HUES48 (cell line): ENCODE data around the gene AMIGO1.

Experiments used
- H3K27ac ChIP-seq: one replicate; pipeline ENCODE4 v1.7.0; 2013; ENCODE audit warnings: low read depth, low read length, inconsistent platforms
- H3K27me3 ChIP-seq: 2 replicates; pipeline ENCODE4 v1.6.1; 2013; ENCODE audit warnings: mild to moderate bottlenecking, low read length; ENCODE audit not compliant: control insufficient read depth, insufficient read depth
- H3K36me3 ChIP-seq: 2 replicates; pipeline ENCODE4 v1.6.1; 2013; ENCODE audit warnings: low read length; ENCODE audit not compliant: control insufficient read depth, insufficient read depth
- H3K4me1 ChIP-seq: 2 replicates; pipeline ENCODE4 v1.6.1; 2013; ENCODE audit warnings: mild to moderate bottlenecking, low read length; ENCODE audit not compliant: control insufficient read depth, insufficient read depth
- H3K4me3 ChIP-seq: 2 replicates; pipeline ENCODE4 v1.5.1; 2013; ENCODE audit warnings: mild to moderate bottlenecking, low read depth, low read length
- H3K9ac ChIP-seq: 2 replicates; pipeline ENCODE4 v1.6.1; 2013; ENCODE audit warnings: mild to moderate bottlenecking, low read depth, low read length, moderate library complexity
- H3K9me3 ChIP-seq: 2 replicates; pipeline ENCODE4 v1.6.1; 2013; ENCODE audit warnings: low read length; ENCODE audit not compliant: control insufficient read depth, insufficient read depth

AMIGO1 gene

DNA sequence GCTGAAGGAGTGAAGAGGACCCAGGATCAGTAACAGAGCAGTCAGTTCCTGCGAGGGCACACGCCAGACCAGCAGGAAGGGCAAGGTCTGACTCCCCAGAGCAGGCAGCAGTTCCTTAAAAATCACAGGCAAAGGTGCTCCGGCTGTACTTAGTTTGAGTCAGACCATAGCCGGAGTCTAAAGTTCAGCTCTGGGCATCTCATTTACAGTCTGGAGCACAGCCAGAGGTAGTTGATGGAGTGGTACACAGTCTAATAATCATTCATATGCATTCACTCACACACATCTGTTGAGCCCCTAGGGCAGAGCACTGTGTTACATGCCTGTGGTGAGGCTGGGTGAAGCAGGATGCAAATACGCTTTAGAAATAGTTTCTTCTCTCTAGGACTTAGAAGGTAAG, 7.3 kb upstream of the AMIGO1 start:
- Histone ChIP-seq H3K9ac (no peak overlapping the region), H3K4me3 (no peak overlapping the region), H3K27ac (no peak overlapping the region)

DNA sequence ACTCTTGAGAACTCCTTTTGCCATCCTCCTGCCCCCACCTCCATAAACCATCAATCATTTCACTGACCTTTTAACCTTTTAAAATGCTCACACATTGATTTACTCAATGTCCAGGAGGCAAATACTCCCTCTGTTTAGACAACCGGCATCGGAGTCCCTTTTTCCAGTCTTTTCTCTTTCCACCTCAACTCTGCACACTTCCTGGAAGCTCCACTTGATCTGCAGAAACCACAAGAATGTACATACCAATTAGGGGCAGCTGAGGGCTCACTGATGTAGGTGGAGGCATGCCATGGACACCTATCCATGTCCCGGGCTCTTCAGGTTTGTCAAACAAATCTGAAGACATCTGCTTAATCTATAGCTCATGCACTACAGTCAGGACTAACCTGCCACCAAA, 5.3 kb upstream of the AMIGO1 start:
- Histone ChIP-seq H3K9ac (no peak overlapping the region), H3K27me3 (peaks cover 20% of the 10 kb centered on the region), H3K36me3 (no peaks in the 10 kb centered on the region), H3K9me3 (no peaks in the 10 kb centered on the region), H3K27ac (no peak overlapping the region), H3K4me1 (peaks cover 5% of the 10 kb centered on the region), H3K4me3 (no peak overlapping the region)

More for the DNA sequence above, 7.3 kb upstream of the AMIGO1 start:
- Histone ChIP-seq H3K36me3 (no peaks in the 10 kb centered on the region), H3K27me3 (no peaks in the 10 kb centered on the region), H3K4me1 (no peaks in the 10 kb centered on the region), H3K9me3 (no peaks in the 10 kb centered on the region)

DNA sequence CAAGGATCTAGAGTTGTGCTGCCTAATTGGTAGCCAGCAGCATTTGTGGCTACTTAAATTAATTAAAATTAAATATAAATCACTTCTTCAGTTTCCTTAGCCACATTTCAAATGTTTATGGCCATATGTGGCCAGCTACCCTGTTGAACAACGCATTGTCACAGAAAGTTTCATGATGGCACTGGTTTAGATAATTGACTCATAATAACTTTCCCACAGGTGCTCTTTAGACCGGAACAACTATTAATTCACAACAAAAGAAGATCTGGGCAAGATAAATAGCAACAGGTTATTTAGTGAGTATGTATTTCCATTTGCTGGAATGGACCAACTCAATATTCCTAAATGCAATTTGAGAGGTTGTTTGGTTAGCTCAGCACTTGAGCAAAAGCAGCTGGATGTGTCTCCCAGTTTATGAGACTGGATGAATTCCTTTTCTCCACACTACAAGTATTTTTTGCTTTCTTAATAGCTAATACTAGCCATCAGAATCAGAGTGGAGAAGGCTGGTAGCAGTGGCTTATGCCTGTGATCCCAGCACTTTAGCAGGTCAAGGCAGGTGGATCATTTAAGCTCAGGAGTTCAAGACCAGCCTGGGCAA, 3.7 kb upstream of the AMIGO1 start:
- Histone ChIP-seq H3K27ac (no peak overlapping the region), H3K27me3 (peaks cover 33% of the 10 kb centered on the region), H3K4me1 (peaks cover 5% of the 10 kb centered on the region), H3K9ac (no peak overlapping the region), H3K36me3 (no peaks in the 10 kb centered on the region), H3K9me3 (no peaks in the 10 kb centered on the region), H3K4me3 (no peak overlapping the region)

DNA sequence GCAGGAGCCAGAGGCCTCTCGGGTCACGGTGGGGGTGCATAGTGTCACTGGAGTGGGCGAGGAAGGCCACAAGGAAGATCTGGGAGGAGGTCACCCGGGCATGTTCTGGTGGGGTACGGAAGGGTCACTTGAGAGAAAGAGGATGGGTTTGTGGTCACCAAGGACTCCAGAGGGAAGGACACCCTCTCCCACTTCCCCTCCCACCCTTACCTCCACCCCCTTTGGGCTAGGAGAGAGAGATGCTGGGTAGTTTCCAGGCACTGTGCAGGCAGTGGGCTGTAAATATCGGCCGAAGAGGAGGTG, 703 bp downstream of the AMIGO1 start:
- H3K27ac ChIP-seq: no peak overlapping the region
- peak overlapping the region; percentile 85; the same call in 1 of the 2 replicates for H3K4me3 ChIP-seq
- no peaks in the 10 kb centered on the region for H3K36me3 ChIP-seq
- peaks cover 5% of the 10 kb centered on the region for H3K4me1 ChIP-seq
- H3K9ac ChIP-seq: no peak overlapping the region
- H3K9me3 ChIP-seq: no peaks in the 10 kb centered on the region
- H3K27me3 ChIP-seq: peaks cover 38% of the 10 kb centered on the region

DNA sequence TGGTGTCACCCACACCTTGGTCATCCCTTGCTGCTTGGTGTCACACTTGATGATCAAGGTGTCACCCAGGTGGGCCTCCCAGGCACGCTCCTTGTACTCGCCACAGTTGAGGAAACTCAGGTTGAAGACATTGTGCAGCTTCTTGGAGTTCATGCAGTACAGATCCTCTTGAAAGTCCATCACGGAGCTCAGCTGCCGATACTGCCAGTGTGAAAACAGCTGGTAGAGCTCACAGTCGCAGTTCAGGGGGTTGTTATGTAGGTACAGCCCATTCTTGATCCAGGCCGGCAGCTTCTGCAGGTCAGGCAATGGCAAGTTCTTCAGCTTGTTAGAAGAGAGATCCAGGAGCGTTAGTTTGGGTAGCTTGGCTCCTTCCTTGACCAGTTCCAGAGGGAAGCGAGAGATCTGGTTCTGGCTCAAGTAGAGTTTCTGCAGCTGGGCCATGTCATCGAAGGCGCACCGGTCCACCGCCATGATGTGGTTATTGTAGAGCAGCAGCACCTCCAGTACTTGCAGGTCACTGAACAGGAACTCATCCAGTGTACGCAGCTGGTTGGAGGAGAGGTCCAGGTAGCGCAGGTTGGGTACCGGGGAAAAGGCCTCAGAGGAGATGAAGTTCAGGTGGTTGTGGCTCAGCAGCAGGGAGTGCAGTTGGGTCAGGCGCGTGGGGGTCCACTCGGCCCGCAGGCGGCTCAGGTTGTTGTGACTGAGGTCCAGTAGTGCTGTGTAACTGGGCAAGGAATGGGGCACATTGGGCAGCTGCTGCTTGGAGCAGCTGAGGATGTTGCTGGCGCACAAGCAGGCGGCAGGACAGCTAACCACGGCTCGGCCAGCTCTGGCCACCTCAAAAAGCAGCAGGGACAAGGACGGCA, 1.3 kb downstream of the AMIGO1 start:
- peaks cover 5% of the 10 kb centered on the region for H3K4me1 ChIP-seq
- no peaks in the 10 kb centered on the region for H3K9me3 ChIP-seq
- no peaks in the 10 kb centered on the region for H3K36me3 ChIP-seq
- peaks cover 38% of the 10 kb centered on the region for H3K27me3 ChIP-seq
- H3K27ac ChIP-seq: no peak overlapping the region
- no peak overlapping the region for H3K9ac ChIP-seq
- no peak overlapping the region for H3K4me3 ChIP-seq

DNA sequence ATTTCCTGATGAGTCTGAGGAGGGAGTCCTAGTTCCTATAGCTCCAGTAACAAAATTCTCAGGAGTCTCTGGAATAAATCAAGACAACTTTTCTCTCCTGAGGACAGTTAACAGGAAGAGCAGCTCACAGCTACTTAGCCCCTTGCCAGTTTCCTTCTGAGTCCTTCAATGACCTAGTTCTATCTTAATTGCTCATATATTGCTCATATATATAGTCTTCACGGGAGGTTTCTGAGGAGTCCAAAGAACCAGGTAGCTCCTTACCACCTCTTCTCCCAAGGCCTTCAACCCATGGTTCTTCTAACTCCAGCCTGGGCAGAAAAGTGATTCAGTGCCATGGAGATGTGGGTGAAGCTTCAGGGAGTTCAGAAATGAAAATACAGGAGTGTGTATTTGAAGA, 4.6 kb downstream of the AMIGO1 start:
- Histone ChIP-seq H3K9me3 (no peaks in the 10 kb centered on the region), H3K27me3 (peaks cover 19% of the 10 kb centered on the region), H3K4me3 (no peak overlapping the region), H3K4me1 (no peaks in the 10 kb centered on the region; the same call in 1 of the 2 replicates), H3K9ac (no peak overlapping the region), H3K36me3 (no peaks in the 10 kb centered on the region), H3K27ac (no peak overlapping the region)

DNA sequence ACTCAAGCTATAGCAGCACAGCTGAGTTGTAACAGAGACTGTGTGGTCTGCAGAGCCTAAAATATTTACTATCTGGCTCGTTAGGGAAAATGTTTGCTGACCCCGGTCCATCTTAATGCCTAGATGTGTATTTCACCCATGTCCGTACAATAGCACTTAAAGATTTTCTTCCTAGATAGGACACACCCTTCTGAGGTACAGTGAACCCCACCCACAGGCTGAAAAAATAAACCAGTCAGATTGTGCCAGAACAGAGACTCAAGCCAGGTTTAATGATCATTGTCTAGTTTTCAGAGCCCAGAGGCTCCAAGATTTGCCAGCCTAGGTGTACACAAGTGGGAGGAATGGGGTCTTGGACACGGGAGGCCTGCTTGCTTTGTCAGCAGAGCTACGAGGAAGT, 5.6 kb downstream of the AMIGO1 start:
- H3K27ac ChIP-seq: no peak overlapping the region
- no peaks in the 10 kb centered on the region for H3K9me3 ChIP-seq
- 0 out of 2 replicates have a peak, but pooled peaks cover 2% of the 10 kb centered on the region for H3K4me1 ChIP-seq
- no peak overlapping the region for H3K9ac ChIP-seq
- no peaks in the 10 kb centered on the region for H3K36me3 ChIP-seq
- peaks cover 12% of the 10 kb centered on the region for H3K27me3 ChIP-seq
- no peak overlapping the region for H3K4me3 ChIP-seq

DNA sequence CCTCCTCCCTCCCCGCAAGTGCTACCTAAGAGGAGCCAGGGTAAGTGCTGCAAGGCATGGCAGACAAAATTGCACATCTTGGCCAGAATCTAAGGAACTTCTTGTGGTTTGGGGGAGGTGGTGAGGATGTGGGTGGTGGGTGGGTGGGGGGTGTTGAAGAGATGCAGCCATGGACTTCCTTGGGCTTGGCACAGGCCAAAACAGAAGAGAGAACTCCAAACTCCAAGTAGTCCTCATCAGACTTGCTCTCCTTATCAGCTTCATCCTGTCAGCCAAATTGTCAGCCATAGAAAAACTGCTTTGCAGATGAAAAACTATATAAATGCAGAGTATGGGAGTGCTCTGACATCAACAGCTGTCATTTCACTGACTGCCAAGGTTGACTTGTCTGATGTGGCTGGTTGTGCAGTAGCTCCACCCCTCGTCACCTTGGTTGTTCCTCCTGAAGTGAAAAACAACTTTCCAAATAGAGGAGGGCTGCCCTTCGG, 7.1 kb downstream of the AMIGO1 start:
- no peak overlapping the region for H3K9ac ChIP-seq
- no peak overlapping the region for H3K27ac ChIP-seq
- no peak overlapping the region for H3K4me3 ChIP-seq
- H3K36me3 ChIP-seq: no peaks in the 10 kb centered on the region
- H3K9me3 ChIP-seq: no peaks in the 10 kb centered on the region
- no peaks in the 10 kb centered on the region for H3K27me3 ChIP-seq
- peaks cover 15% of the 10 kb centered on the region for H3K4me1 ChIP-seq

DNA sequence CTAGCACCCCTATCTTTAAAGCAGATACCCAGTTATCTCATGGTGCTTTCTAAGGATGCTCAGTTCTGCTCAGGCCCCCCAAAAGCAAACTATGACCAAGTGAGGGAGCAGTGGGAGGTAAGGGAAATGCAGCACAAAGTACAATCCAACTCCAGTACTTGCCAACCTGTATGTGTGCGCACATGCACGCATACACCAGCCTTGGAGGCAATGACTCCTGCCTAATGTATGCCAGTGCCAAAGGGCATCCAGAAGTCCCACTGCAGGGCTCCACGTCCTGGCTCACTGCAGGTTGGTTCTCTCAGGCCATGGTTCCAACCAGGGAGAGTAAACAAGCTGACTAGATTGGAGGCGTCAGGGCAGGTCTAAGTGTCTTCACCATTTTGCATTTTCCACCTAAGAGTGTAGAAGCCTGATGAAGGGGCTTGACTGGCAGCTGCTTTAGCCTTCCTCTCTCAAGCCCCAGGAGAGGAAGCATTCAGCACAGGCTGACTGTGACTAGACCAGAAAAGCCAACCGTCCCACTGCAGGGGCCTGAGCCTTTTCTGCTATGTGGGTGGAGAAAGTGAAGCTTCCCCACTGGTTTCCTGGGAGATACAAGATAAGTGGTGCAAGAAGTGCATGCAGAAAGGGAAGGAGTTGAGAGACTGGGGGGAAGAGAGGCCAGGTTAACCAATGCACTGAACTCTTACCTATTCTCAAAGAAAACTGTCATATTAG, 7.7 kb downstream of the AMIGO1 start:
- Histone ChIP-seq H3K36me3 (no peaks in the 10 kb centered on the region), H3K27me3 (no peaks in the 10 kb centered on the region), H3K4me3 (no peak overlapping the region), H3K4me1 (peaks cover 17% of the 10 kb centered on the region), H3K9ac (no peak overlapping the region), H3K9me3 (no peaks in the 10 kb centered on the region), H3K27ac (no peak overlapping the region)

DNA sequence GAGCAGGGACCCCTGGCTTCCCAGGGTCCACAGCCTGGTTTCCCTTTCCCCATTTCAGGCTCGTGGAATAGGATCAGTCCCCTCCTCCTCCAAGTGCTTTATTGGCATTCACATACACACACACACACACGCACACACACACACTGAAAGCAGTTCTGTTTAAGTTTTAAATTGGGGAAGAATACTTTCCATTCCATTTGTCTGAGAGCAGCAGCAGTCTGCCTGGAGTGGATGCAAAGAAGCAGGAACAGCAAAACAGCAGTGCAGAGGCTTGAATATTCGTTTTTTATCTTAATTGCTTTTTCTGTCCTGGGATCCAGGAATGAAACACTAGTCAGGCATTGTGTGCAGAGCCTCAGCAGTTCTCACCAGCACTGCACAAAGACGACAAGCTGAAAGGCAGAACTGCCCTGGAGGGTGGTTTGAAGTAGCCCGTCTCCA, 8.6 kb downstream of the AMIGO1 start:
- no peaks in the 10 kb centered on the region for H3K9me3 ChIP-seq
- H3K4me3 ChIP-seq: no peak overlapping the region
- peaks cover 17% of the 10 kb centered on the region for H3K4me1 ChIP-seq
- no peak overlapping the region for H3K9ac ChIP-seq
- H3K36me3 ChIP-seq: no peaks in the 10 kb centered on the region
- H3K27ac ChIP-seq: no peak overlapping the region
- no peaks in the 10 kb centered on the region for H3K27me3 ChIP-seq
